ENCODE results near the gene LEKR1.

Gene LEKR1

GRCh38 chr3:156985711-156986110 lies 159.6 kb downstream of the LEKR1 start:
- no peak for DNase-seq (ENCODE audit: low read depth)

GRCh38 chr3:156987946-156988345 lies 161.8 kb downstream of the LEKR1 start:
- no peak for DNase-seq (ENCODE audit: low read depth)

- no peak for DNase-seq (ENCODE audit: low read depth)
Measured at GRCh38 chr3:156997351-156997750, 171.2 kb downstream of the LEKR1 start.

- DNase-seq (ENCODE audit: low read depth), result no peak
Measured at GRCh38 chr3:157001221-157001957, 175.2 kb downstream of the LEKR1 start.

GRCh38 chr3:157021679-157022078 lies 195.5 kb downstream of the LEKR1 start:
- DNase-seq (ENCODE audit: low read depth), result no peak

- no peak for DNase-seq (ENCODE audit: low read depth)
Measured at GRCh38 chr3:157023226-157023625, 197.1 kb downstream of the LEKR1 start.

GRCh38 chr3:157026091-157026490 lies 199.9 kb downstream of the LEKR1 start:
- no peak for DNase-seq (ENCODE audit: low read depth)

GRCh38 chr3:157027861-157028745 lies 201.9 kb downstream of the LEKR1 start:
- no peak for DNase-seq (ENCODE audit: low read depth)

- DNase-seq (ENCODE audit: low read depth), result no peak
Measured at GRCh38 chr3:157029365-157029790, 203.2 kb downstream of the LEKR1 start.

- DNase-seq (ENCODE audit: low read depth), result no peak
Measured at GRCh38 chr3:157030712-157031111, 204.6 kb downstream of the LEKR1 start.

- no peak for DNase-seq (ENCODE audit: low read depth)
Measured at GRCh38 chr3:157033001-157033400, 206.8 kb downstream of the LEKR1 start.

GRCh38 chr3:157040456-157040855 lies 214.3 kb downstream of the LEKR1 start:
- DNase-seq (ENCODE audit: low read depth), result no peak

- no peak for DNase-seq (ENCODE audit: low read depth)
Measured at GRCh38 chr3:157042226-157042625, 216.1 kb downstream of the LEKR1 start.

- DNase-seq (ENCODE audit: low read depth), result no peak
Measured at GRCh38 chr3:157043771-157044170, 217.6 kb downstream of the LEKR1 start.

GRCh38 chr3:157045238-157045850 lies 219.2 kb downstream of the LEKR1 start:
- DNase-seq (ENCODE audit: low read depth), result no peak

- DNase-seq (ENCODE audit: low read depth), result no peak
Measured at GRCh38 chr3:157046520-157046919, 220.4 kb downstream of the LEKR1 start.

GRCh38 chr3:157051055-157051454 lies 224.9 kb downstream of the LEKR1 start:
- no peak for DNase-seq (ENCODE audit: low read depth)

GRCh38 chr3:157051591-157051990 lies 225.4 kb downstream of the LEKR1 start:
- no peak for DNase-seq (ENCODE audit: low read depth)

- DNase-seq (ENCODE audit: low read depth), result no peak
Measured at GRCh38 chr3:157056035-157056434, 229.9 kb downstream of the LEKR1 start.

- no peak for DNase-seq (ENCODE audit: low read depth)
Measured at GRCh38 chr3:157058392-157059071, 232.4 kb downstream of the LEKR1 start.

- DNase-seq (ENCODE audit: low read depth), result no peak
Measured at GRCh38 chr3:157059181-157059580, 233.0 kb downstream of the LEKR1 start.

- DNase-seq (ENCODE audit: low read depth), result no peak
Measured at GRCh38 chr3:157059661-157060060, 233.5 kb downstream of the LEKR1 start.
